ENCODE measurements around the gene OTOL1.

Gene OTOL1

DNA sequence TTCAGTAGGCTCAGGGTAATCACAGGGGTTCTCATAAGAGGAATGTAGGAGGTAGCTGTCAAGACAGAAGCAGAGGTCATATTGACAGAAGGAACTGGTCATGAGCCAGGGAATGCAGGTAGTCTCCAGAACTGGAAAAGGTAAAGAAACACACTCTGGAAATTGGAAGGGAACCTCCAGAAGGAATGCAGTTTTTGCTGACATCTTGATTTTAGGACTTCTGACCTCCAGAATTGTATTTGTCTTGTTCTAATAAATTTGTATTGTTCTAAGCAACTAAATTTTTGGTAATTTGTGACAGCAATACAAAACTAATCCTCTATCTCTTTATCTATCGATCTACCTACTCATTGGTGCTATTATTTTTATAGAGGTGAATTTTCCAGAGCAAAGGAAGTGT lies 49.2 kb downstream of the OTOL1 start:
- DNase-seq (ENCODE audit: low spot score), result no peak

- DNase-seq (ENCODE audit: low spot score), result no peak
Observed at GRCh38 chr3:161548301-161548700, 51.7 kb downstream of the OTOL1 start.

DNA sequence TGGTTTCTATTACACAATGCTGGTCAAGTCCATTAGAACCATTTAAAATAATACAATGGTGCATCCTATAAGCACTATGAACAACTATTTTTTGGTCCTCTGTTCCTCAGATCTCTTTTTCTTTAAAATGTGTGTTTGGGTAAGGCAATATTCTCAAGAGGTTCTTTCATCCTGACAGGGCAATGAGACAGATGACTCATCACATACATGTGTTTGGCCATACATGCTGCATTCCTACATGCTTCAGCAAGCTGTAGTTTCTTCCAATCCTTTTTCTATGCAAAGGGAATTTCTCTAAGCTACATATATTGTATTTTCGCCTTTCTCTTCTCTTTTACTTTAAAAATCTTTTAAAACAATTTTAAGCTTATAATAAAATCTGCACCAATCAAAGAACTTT lies 52.7 kb downstream of the OTOL1 start:
- DNase-seq (ENCODE audit: low spot score), result no peak

DNA sequence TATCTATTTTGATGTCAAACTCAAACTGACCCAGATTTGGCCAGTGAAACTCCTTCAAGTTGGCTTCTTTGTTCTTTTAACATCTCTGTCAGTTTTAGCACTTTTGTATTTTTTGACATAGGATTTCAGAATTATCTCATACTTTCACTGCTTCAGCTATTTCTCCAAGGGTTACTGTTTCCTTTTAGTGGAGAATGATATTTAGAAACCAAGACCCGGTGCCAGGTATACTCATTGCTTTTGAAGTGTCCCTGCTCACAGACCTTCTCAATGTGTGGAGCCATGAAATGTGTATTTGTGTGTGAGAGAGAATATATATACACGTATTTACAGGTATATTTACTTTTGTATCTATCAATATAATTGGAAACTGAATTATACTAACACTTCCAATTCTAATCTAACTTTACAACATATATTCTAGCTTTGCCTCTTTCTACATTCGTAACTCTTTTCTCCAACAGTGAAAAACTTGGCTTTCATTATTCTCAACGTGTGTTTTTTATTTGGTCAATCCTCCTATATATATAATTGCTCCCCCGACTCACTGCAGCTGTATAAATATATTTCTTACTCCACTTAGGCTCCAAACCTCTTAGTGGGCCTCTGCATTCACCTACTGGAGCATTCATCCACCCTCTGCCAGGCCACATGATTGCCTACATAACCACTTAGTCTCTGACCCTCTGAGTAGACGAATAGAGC lies 54.0 kb downstream of the OTOL1 start:
- no peak for DNase-seq (ENCODE audit: low spot score)

DNA sequence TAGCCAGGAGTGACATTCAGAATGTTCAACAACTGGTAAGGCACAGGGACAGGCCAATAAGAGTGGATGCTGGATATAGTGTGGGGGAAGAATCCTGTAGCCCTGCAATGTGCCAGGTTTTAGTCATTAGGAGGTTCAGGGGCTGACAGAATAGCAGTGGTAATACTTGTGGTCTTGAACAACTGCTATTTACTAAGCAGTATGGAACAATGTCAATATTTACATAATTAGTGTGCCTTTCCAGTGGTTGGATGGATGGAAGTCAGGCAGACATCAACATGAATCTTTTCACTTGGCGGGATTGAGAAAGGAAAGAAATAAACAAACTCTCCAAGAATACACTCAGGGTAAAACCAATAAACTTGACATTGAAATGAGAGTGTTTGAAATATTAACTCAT lies 55.1 kb downstream of the OTOL1 start:
- no peak for DNase-seq (ENCODE audit: low spot score)

DNA sequence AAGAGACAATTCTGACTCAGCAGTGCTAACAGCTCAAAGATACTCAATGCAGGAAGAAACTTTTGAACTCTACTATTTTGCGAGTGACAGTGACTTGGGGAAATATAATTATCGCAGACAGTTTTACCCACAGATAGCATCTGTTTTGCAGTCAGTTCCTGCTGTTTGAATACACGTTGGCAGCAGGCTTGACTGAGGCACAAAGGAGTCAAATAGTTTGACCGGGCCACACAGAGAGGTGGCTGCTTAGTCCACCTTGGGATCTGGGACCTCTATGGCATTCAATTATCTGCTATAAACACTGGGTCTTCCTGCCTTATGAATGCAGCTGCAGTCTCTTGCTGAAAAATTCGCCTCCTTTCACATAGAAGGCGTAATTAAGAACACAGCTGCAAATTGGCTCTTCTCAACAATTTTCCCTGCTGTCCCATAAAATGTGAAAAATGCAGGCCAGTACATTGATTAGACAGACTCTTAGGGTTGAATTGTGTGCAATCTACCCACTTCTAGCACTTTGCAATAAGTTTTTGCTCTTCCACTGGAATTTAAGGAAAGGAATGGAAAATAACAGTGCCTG lies 56.5 kb downstream of the OTOL1 start:
- no peak for DNase-seq (ENCODE audit: low spot score)
